ENCODE measurements around the gene ZNF8.
"Not testable (repeated sequence)": the region's sequence is repeated elsewhere in the genome, so short reads cannot be mapped to it uniquely, and the experiment has no call there.

ZNF8 gene

GRCh38 chr19:58300620-58301019 lies 21.9 kb downstream of the ZNF8 start:
- DNase-seq: no peak

- no peak for DNase-seq
These were observed 25.5 kb downstream of the ZNF8 start for GRCh38 chr19:58304255-58304654.

GRCh38 chr19:58304748-58305064 lies 26.0 kb downstream of the ZNF8 start:
- DNase-seq: no peak

- peak; percentile 98 for DNase-seq
These were observed 26.5 kb downstream of the ZNF8 start, which contains the start of gene ERVK3-1 for GRCh38 chr19:58305065-58305931. Gene ERVK3-1, plus strand, starts transcription at chr19:58305377. Its CDS starts 6,792 bp downstream, at chr19:58312169.

- no peak for DNase-seq
These were observed 27.2 kb downstream of the ZNF8 start for GRCh38 chr19:58305932-58306323.

- DNase-seq: no peak
These were observed 29.0 kb downstream of the ZNF8 start for GRCh38 chr19:58307736-58308135.

GRCh38 chr19:58310685-58311084 lies 31.9 kb downstream of the ZNF8 start:
- DNase-seq: not testable (repeated sequence)

GRCh38 chr19:58311345-58311865 lies 32.6 kb downstream of the ZNF8 start:
- no peak for DNase-seq

- DNase-seq: no peak
These were observed 36.8 kb downstream of the ZNF8 start for GRCh38 chr19:58315580-58315979.

- no peak for DNase-seq
These were observed 38.8 kb downstream of the ZNF8 start for GRCh38 chr19:58317476-58318072.

GRCh38 chr19:58318297-58318696 lies 39.5 kb downstream of the ZNF8 start:
- DNase-seq: no peak

- DNase-seq: no peak
These were observed 40.5 kb downstream of the ZNF8 start for GRCh38 chr19:58319241-58319640.

- DNase-seq: no peak
These were observed 46.7 kb downstream of the ZNF8 start for GRCh38 chr19:58325311-58326022.

- DNase-seq: no peak
These were observed 47.8 kb downstream of the ZNF8 start for GRCh38 chr19:58326501-58326913.

- DNase-seq: peak; percentile 99
These were observed 48.4 kb downstream of the ZNF8 start, which contains the start of gene ZSCAN22 for GRCh38 chr19:58326914-58327726. Gene ZSCAN22, plus strand, starts transcription at chr19:58326994. Its CDS starts 7,809 bp downstream, at chr19:58334803.

- peak; percentile 76 for DNase-seq
These were observed 50.2 kb downstream of the ZNF8 start for GRCh38 chr19:58328999-58329398.

- peak; percentile 65 for DNase-seq
These were observed 51.7 kb downstream of the ZNF8 start for GRCh38 chr19:58330458-58330857.

GRCh38 chr19:58332697-58333096 lies 53.9 kb downstream of the ZNF8 start:
- no peak for DNase-seq

GRCh38 chr19:58334691-58335249 lies 56.0 kb downstream of the ZNF8 start:
- DNase-seq: no peak

GRCh38 chr19:58335630-58336029 lies 56.9 kb downstream of the ZNF8 start:
- DNase-seq: no peak

- no peak for DNase-seq
These were observed 57.5 kb downstream of the ZNF8 start for GRCh38 chr19:58336216-58336615.

GRCh38 chr19:58336820-58337219 lies 58.1 kb downstream of the ZNF8 start:
- no peak for DNase-seq
